Endothelial cell of umbilical vein (primary cell): Measurements from ENCODE around the gene LCE3B. TPM values are rescaled to one million over a fixed set of nuclear protein-coding genes. Genes with fewer than 3 reads are reported as not detected.

Source experiments
- BruUV-seq: library from RNA; stranded (reverse); fragments of 400-500 nt; replicated peaks from 2 replicates; lab custom pipeline; 2021; lab: Mats Ljungman, UMichigan
- CTCF ChIA-PET: fragments of 300-600, 350-600 bp; sonication (Branson Sonifier 250); formaldehyde crosslinking; loops from one replicate; lab custom pipeline; 2021; ENCODE audit warnings: antibody characterized with exemption, inconsistent platforms; lab: Charles Lee
- POLR2A ChIA-PET: fragments of 300-600, 350-600 bp; sonication (Branson Sonifier 250); formaldehyde crosslinking; loops from one replicate; lab custom pipeline; 2021; ENCODE audit warnings: antibody characterized with exemption, inconsistent platforms; lab: Charles Lee
- DNase-seq: peaks from one replicate; pipeline ENCODE4 v3.0.0-alpha.2; 2011; ENCODE audit warnings: low read depth, low spot score
- FAIRE-seq: peaks from 2 replicates; lab custom pipeline; 2011; peaks lifted over from hg19 to GRCh38; lab: Jason Lieb, UNC
- H2AFZ ChIP-seq: 2 replicates; pipeline ENCODE4 v1.6.0; 2012; ENCODE audit warnings: low read depth, low read length, control low read depth, inconsistent platforms
- H3K27ac ChIP-seq: 2 replicates; pipeline ENCODE4 v1.5.1; 2011; ENCODE audit warnings: low read depth, mild to moderate bottlenecking, control low read depth, low read length, moderate library complexity; ENCODE audit not compliant: insufficient read depth
- H3K27me3 ChIP-seq, 2 experiments: 2 replicates each; pipeline versions ENCODE4 v1.6.0 to v1.6.1; 2011; ENCODE audit warnings: low read length in 2 of 2, mixed read lengths in 1 of 2; ENCODE audit not compliant: control insufficient read depth in 2 of 2, insufficient read depth in 2 of 2
- H3K36me3 ChIP-seq, 2 experiments: 2 replicates in 1 of 2; 3 replicates in 1 of 2; pipeline ENCODE4 v1.5.1; 2011; ENCODE audit warnings: low read length in 2 of 2, mild to moderate bottlenecking in 1 of 2, moderate library complexity in 1 of 2; ENCODE audit not compliant: control insufficient read depth in 2 of 2, insufficient read depth in 2 of 2; ENCODE audit errors: extremely low read depth in 1 of 2
- H3K4me1 ChIP-seq: 3 replicates; pipeline ENCODE4 v1.5.1; 2011; ENCODE audit warnings: mild to moderate bottlenecking, low read length; ENCODE audit not compliant: control insufficient read depth, insufficient read depth; ENCODE audit errors: extremely low read depth
- H3K4me2 ChIP-seq: 2 replicates; pipeline ENCODE4 v1.6.1; 2011; ENCODE audit warnings: low read length, control low read depth, mixed read lengths; ENCODE audit not compliant: insufficient read depth
- H3K4me3 ChIP-seq, 3 experiments: fragments of 200-600 bp in 1 of 3; sonication (generic), shearing (Covaris generic) in 1 of 3; replicated peaks in 1 of 3; 2 replicates each; pipeline ENCODE4 v1.5.1; 2011 to 2016; ENCODE audit warnings: control low read depth in 3 of 3, low read length in 3 of 3, mild to moderate bottlenecking in 2 of 3, inconsistent platforms in 1 of 3, low read depth in 1 of 3, moderate library complexity in 1 of 3; ENCODE audit not compliant: insufficient read depth in 1 of 3
- H3K79me2 ChIP-seq: 2 replicates; pipeline ENCODE4 v1.6.0; 2012; ENCODE audit warnings: low read length, inconsistent platforms; ENCODE audit not compliant: control insufficient read depth, insufficient read depth
- H3K9ac ChIP-seq: replicated peaks from 2 replicates; pipeline ENCODE3; 2011; ENCODE audit warnings: low read length, control low read depth; ENCODE audit not compliant: insufficient read depth; ENCODE audit errors: extremely low read depth
- H3K9me1 ChIP-seq: replicated peaks from 3 replicates; pipeline ENCODE4 v1.6.0; 2011; ENCODE audit warnings: mild to moderate bottlenecking, low read length; ENCODE audit not compliant: control insufficient read depth, insufficient read depth; ENCODE audit errors: extremely low read depth
- H3K9me3 ChIP-seq: replicated peaks from 2 replicates; pipeline ENCODE4 v1.5.1; 2012; ENCODE audit warnings: low read length, inconsistent platforms; ENCODE audit not compliant: control insufficient read depth, insufficient read depth
- H4K20me1 ChIP-seq: replicated peaks from 2 replicates; pipeline ENCODE3; 2011; ENCODE audit warnings: mild to moderate bottlenecking, low read length; ENCODE audit not compliant: control insufficient read depth, insufficient read depth; ENCODE audit errors: extremely low read depth
- EZH2 ChIP-seq: IDR thresholded peaks from 2 replicates; pipeline ENCODE4 v1.6.1; 2012; ENCODE audit warnings: borderline replicate concordance, low read depth, mild to moderate bottlenecking, moderate library complexity, low read length, inconsistent platforms; ENCODE audit not compliant: severe bottlenecking
- FOS ChIP-seq: IDR thresholded peaks from 2 replicates; pipeline ENCODE4 v1.6.1; 2011; ENCODE audit warnings: mild to moderate bottlenecking, low read length, moderate library complexity, borderline replicate concordance; ENCODE audit not compliant: insufficient read depth
- GATA2 ChIP-seq: IDR thresholded peaks from 2 replicates; pipeline ENCODE4 v1.7.0; 2011; ENCODE audit warnings: low read depth, mild to moderate bottlenecking, moderate library complexity, mixed read lengths, low read length; ENCODE audit not compliant: insufficient read length, insufficient read depth
- JUN ChIP-seq: IDR thresholded peaks from 2 replicates; pipeline ENCODE4 v1.6.1; 2011; ENCODE audit warnings: borderline replicate concordance, low read depth; ENCODE audit not compliant: insufficient read length, insufficient read depth
- MYC ChIP-seq: IDR thresholded peaks from one replicate; pipeline ENCODE4 v1.6.1; 2011; ENCODE audit warnings: mild to moderate bottlenecking, low read depth, low read length
- POLR2A ChIP-seq: IDR thresholded peaks from 2 replicates; pipeline ENCODE4 v1.6.1; 2012; ENCODE audit warnings: low read depth, mild to moderate bottlenecking, control low read depth, low read length
- POLR2AphosphoS5 ChIP-seq: IDR thresholded peaks from 2 replicates; pipeline ENCODE4 v1.6.1; 2012; ENCODE audit warnings: low read depth, mild to moderate bottlenecking, control low read depth, low read length, moderate library complexity; ENCODE audit not compliant: insufficient read depth
- dilution Hi-C: fragments of 300-500 bp; cut with MboI; formaldehyde crosslinking; loops from one replicate; pipeline ENCODE4 v1.15.0; 2019; ENCODE audit warnings: low sequenced_read_pairs; ENCODE audit not compliant: extremely low pct_ligation_motif_present
- intact Hi-C: fragments of 100-400 bp; cut with micrococcal nuclease; formaldehyde crosslinking; loops from one replicate; pipeline ENCODE4 v1.10.0; 2022
- polyA plus RNA-seq, 4 experiments: library from polyadenylated mRNA; depleted of rRNA in 3 of 4; stranded (reverse) in 3 of 4; unstranded in 1 of 4; fragments of >200 nt; gene quantifications; 2 replicates each; pipeline versions ENCODE4 v1.2.1 to v1.2.3, GENCODE V29; 2011 to 2012; ENCODE audit warnings: missing spikeins in 1 of 4
- total RNA-seq: library from RNA; stranded (reverse); gene quantifications from 2 replicates; pipeline ENCODE4 v1.2.3, GENCODE V29; 2021
- TF ChIP-seq, protein P1 (sequence below), 2 donors: IDR thresholded peaks; 1 replicate in 1 of 2; 2 replicates in 1 of 2; pipeline ENCODE4 v1.5.1; 2011; ENCODE audit warnings: low read length in 2 of 2, mild to moderate bottlenecking in 2 of 2, moderate library complexity in 2 of 2, control low read depth in 1 of 2, inconsistent platforms in 1 of 2, low read depth in 1 of 2; ENCODE audit not compliant: insufficient read depth in 1 of 2; ENCODE audit errors: extremely low read depth in 1 of 2
- TF ChIP-seq, protein P2 (sequence below): IDR thresholded peaks from 2 replicates; pipeline ENCODE4 v1.6.1; 2011; ENCODE audit not compliant: insufficient read depth, insufficient read length

LCE3B gene
- total and polyA plus RNA-seq, 2 donors (not counting 3 experiments of a cell fraction or from before 2014, with no cell fraction given): not detected

DNA sequence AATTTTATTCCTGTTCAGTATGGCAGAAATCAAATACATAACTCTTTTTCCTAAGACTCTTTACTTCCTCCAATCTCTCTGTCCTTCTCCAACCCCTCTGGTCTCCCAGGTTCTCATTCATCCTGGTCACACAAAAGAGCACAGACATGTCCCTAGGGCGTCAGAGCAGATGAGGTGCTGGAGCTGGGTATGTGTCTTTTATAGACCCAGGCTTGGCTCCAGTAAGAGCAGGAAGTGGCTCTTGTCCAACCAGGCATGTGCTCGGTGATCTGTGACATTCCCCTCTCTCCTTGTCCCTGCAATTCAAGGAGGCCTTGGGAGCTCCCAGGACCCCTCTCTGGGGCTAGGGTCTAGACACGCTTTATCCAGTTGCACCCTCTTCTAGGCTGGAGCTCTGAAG, 31.5 kb downstream of the LCE3B start:
- ChIA-PET POLR2A (no interaction called here), CTCF (no interaction called here)
- H3K36me3 ChIP-seq: no peaks in the 10 kb centered on the region
- no peaks in the 10 kb centered on the region for H3K9me3 ChIP-seq
- no peaks in the 10 kb centered on the region for H3K79me2 ChIP-seq
- H3K4me2 ChIP-seq: no peak overlapping the region
- H3K4me3 ChIP-seq: no peak overlapping the region
- no peak overlapping the region for H2AFZ ChIP-seq
- intact Hi-C loops: no loop called here
- H3K27ac ChIP-seq: no peak overlapping the region
- TF ChIP-seq FOS (no peak), EZH2 (no peak), GATA2 (no peak), POLR2A (no peak), JUN (no peak), POLR2AphosphoS5 (no peak), MYC (no peak)
- TF ChIP-seq, protein P1, sequence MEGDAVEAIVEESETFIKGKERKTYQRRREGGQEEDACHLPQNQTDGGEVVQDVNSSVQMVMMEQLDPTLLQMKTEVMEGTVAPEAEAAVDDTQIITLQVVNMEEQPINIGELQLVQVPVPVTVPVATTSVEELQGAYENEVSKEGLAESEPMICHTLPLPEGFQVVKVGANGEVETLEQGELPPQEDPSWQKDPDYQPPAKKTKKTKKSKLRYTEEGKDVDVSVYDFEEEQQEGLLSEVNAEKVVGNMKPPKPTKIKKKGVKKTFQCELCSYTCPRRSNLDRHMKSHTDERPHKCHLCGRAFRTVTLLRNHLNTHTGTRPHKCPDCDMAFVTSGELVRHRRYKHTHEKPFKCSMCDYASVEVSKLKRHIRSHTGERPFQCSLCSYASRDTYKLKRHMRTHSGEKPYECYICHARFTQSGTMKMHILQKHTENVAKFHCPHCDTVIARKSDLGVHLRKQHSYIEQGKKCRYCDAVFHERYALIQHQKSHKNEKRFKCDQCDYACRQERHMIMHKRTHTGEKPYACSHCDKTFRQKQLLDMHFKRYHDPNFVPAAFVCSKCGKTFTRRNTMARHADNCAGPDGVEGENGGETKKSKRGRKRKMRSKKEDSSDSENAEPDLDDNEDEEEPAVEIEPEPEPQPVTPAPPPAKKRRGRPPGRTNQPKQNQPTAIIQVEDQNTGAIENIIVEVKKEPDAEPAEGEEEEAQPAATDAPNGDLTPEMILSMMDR (IDR thresholded peaks at IDR 0.05; ENCODE audit: extremely low read depth in 1 of 2, insufficient read depth in 1 of 2, low read depth in 1 of 2, low read length in 2 of 2): no peak
- TF ChIP-seq, protein P2, sequence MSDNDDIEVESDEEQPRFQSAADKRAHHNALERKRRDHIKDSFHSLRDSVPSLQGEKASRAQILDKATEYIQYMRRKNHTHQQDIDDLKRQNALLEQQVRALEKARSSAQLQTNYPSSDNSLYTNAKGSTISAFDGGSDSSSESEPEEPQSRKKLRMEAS: no peak
- no peaks in the 10 kb centered on the region for H3K4me1 ChIP-seq
- no peaks in the 10 kb centered on the region for H3K9me1 ChIP-seq
- no TSS peak for BruUV-seq
- FAIRE-seq (no peak), DNase-seq (no peak)
- H4K20me1 ChIP-seq: no peaks in the 10 kb centered on the region
- no peaks in the 10 kb centered on the region for H3K27me3 ChIP-seq
- no peak overlapping the region for H3K9ac ChIP-seq
- dilution Hi-C loops: no loop called here
